D341Med (cell line): ENCODE measurements around the gene GNG7.
"Not testable (repeated sequence)": the region's sequence is repeated elsewhere in the genome, so short reads cannot be mapped to it uniquely, and the experiment has no call there.

Experiments
- DNase-seq: peaks from one replicate; pipeline ENCODE4 v3.0.0; 2012; ENCODE audit warnings: low spot score

Gene GNG7

GRCh38 chr19:2641332-2641698, 61.2 kb downstream of the GNG7 start:
- no peak for DNase-seq

GRCh38 chr19:2640563-2641331, 61.7 kb downstream of the GNG7 start:
- no peak for DNase-seq

- DNase-seq, result no peak
These were observed 62.5 kb downstream of the GNG7 start for GRCh38 chr19:2639999-2640398.

- DNase-seq, result no peak
These were observed 64.0 kb downstream of the GNG7 start for GRCh38 chr19:2638417-2638940.

- DNase-seq, result peak; percentile 93
These were observed 65.4 kb downstream of the GNG7 start for GRCh38 chr19:2636897-2637683.

- DNase-seq, result no peak
These were observed 66.2 kb downstream of the GNG7 start for GRCh38 chr19:2636141-2636896.

- no peak for DNase-seq
These were observed 67.5 kb downstream of the GNG7 start for GRCh38 chr19:2634960-2635359.

- DNase-seq, result no peak
These were observed 68.1 kb downstream of the GNG7 start for GRCh38 chr19:2634228-2634951.

GRCh38 chr19:2633693-2634075, 68.8 kb downstream of the GNG7 start:
- DNase-seq, result no peak

- DNase-seq, result no peak
These were observed 71.2 kb downstream of the GNG7 start for GRCh38 chr19:2631213-2631821.

- no peak for DNase-seq
These were observed 72.0 kb downstream of the GNG7 start for GRCh38 chr19:2630352-2631001.

- DNase-seq, result no peak
These were observed 72.8 kb downstream of the GNG7 start for GRCh38 chr19:2629491-2630351.

GRCh38 chr19:2628597-2628996, 73.9 kb downstream of the GNG7 start:
- no peak for DNase-seq

- DNase-seq, result no peak
These were observed 74.6 kb downstream of the GNG7 start for GRCh38 chr19:2627855-2628254.

GRCh38 chr19:2627319-2627829, 75.1 kb downstream of the GNG7 start:
- no peak for DNase-seq

GRCh38 chr19:2625434-2625833, 77.1 kb downstream of the GNG7 start:
- DNase-seq, result no peak

GRCh38 chr19:2624537-2625091, 77.9 kb downstream of the GNG7 start:
- DNase-seq, result peak; percentile 60

GRCh38 chr19:2623798-2624197, 78.7 kb downstream of the GNG7 start:
- DNase-seq, result no peak

GRCh38 chr19:2622371-2622961, 80.0 kb downstream of the GNG7 start:
- DNase-seq, result not testable (repeated sequence)
